Superior temporal gyrus (tissue), 1 donor: ENCODE data around the gene CDHR1.
A peak's percentile ranks its signal among the peaks of the same experiment; 100 is the strongest.

ENCODE experiments used
- DNase-seq: peaks from one replicate; pipeline ENCODE4 v3.0.0-alpha.2; 2016; ENCODE audit errors: extremely low spot score

The CDHR1 gene

DNA sequence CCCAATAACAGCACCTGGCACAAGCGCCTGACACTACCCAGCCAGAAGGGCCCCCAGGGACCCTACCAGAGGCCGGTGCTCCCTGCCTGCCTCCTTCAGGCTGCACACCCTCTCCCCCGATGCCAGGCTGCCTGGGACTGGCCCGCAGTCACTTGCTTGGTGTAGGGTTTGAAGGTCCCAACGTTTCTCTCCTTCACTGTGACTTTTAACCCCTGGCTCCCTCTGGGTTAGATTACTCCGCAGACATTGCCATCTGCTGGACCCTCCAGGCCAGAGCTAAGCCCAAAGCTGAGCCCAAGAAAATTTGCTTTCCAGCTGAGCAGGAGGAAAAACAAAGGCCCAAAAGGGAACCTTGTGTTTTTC is 6.9 kb downstream of the CDHR1 start:
- no peak for DNase-seq

DNA sequence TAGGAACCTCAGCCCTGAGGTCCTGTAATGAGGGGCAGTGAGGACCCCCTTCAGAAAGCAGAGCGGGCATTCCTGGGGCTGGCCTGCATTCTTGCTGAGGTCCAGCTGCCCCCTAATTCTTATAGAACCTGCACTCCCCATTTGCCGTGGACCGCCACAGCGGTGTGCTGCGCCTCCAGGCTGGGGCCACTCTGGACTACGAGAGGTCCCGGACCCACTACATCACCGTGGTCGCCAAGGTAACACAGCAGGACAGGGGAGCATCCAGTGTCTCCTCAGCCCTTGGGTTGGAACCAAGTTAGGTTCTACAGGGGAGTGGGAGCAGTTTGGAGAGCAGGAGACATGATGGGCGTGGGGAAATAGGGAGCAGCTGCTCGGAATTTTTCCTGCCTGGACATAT is 7.3 kb downstream of the CDHR1 start:
- no peak for DNase-seq

DNA sequence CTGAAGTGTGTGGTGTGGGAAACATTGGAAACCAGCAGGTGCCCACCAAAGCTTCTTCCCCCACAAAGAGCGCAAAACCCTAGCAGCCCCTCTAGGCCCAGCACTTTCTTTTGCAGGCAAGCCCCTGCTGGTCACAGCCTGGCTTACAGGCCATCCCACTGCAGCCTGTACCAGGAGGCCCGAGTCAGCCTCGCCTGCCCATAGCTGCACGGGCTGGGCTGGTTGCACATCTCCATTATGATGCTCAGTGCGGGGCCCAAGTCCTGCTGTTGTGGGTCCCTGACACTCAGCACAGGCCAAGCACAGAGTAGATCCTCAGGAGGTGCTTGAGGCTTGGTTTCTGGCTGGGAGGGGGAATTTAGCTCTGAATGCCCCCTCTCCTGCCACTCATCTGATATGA is 8.0 kb downstream of the CDHR1 start:
- no peak for DNase-seq

DNA sequence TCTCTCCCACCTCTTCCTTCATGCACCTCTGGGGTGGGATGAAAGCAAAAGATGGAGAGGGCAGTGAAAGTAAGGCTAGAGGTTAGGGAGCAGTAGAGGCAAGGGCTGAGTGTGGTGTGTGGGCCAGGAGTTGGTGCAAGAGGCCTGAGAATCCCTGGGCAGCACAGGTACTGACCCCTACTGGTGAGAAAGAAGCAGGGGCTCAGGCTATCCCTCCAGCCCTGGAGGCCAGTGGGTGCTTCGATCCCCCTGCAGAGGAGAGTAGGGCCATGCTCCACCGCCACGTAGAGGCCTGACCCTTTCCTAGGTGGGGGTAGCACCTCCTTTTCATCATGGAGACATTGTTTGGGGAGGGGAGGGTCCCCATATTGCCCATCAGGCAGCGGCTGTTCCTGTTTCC is 9.8 kb downstream of the CDHR1 start:
- DNase-seq, result no peak

DNA sequence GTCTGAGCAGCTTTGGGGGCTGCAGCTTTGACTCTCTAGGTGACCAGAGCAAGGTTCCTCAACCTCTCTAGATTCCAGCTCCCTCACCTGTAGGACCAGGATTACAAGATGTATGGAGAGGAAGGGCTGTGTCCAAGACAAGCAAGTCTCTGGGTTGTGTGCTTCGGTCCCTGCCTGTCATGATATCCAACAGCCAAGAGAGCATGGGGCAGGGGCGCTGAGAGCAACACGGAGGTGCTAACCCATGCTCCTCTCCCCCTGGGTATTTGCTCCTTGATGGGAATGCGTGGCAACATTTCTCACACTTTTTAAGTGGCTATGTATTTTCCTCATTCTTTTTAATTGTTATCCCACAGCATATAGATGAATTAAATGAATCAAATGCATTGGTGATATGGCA is 10.3 kb downstream of the CDHR1 start:
- no peak for DNase-seq

DNA sequence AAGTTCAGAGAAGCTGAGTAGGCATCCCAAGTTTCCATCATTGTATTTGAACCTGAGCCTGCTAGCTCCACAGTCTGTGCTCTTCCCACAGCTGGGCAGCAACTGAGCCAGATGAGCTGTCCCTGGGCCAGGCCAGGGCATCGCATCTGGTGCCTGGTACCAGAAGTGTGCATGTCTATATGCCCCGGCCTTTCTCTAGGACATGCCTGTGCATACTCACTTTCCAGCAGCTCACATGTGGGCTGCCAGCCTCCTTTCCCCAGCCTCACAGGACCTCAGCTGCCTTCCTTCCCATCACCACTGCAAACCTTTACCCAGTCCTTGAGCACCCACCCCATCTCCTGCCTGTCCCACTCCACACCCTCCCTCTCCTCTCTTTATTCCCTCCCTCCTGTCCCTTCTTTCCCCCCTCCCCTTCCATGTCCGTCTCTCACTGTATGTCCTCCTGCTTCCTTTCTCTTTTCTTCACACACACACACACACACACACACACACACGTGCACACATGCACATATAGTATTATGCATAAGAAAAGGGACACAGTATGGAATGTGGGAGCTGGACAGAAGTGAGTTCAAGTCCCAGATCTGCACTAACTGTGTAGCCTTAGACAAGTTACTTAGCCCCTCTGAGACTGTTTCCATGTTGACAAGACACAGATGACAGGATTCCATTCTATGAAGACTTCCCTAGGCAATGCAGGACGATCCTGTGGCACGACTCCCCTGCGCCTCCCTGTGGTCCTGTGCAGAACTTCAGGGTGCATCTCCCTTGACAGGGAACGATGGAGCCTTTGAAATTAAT is 10.9 kb downstream of the CDHR1 start:
- DNase-seq, result peak; percentile 87

DNA sequence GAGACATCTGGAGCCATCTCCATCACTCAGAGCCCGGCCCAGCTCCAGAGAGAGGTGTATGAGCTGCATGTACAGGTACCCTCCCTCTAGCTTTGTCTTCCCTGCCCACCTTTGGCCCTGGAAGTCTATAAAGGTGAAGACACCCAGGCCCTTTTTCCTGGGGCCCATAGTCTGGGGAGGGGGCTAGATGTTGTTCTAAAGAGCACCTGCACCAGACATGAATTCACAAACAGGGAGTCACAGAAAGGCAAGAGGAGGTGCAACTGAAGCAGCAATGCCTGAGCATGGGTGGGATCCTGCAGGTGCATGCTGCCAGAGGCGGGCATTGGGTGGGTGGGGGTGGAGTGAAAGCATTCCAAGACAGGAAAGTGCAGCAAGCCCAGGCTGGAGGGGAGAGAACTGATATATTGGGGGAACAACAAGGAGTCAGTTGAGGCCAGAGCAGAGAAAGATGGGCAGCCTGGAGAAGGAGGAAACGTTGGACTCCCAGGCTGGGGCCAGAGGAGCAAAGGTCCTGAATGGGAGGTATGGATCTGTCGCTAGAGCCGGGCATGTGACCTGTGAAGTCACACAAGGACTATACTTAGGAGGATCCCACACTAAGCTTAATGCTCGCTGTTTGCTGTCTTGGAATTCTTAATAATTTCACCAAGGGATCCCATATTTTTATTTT is 11.7 kb downstream of the CDHR1 start:
- DNase-seq, result no peak

DNA sequence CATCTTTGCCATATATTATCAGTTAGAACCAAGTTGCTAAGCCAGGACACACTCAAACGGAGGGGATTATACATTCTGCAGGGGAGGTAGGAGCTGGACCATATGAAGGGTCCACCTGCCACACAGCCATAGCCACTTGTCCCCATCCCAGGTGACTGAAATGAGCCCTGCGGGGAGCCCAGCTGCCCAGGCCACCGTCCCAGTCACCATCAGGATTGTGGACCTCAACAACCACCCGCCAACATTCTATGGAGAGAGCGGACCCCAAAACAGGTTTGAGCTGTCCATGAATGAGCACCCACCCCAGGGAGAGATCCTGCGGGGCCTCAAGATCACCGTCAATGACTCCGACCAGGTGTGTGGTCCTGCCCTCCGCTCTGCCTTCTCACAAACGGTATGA is 13.7 kb downstream of the CDHR1 start:
- DNase-seq, result no peak

DNA sequence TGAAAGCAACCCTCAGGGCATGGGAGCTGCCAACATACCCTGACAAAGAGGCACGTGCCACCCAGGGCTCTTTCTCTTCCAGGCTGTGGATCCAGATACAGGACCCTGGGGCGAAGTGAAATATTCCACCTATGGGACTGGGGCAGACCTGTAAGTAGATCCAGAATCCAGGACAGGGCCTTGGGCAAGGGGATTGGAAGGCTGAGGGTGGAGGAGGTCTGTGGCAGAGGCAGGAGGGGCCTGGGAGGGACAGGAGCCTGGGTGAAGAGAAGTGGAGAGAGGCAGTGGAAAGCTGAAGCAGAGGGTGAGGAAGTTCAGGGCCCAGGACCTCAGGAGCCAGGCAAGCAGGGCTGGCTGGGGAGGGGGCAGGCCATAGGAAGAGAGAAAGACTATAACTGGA is 17.2 kb downstream of the CDHR1 start:
- DNase-seq, result no peak

DNA sequence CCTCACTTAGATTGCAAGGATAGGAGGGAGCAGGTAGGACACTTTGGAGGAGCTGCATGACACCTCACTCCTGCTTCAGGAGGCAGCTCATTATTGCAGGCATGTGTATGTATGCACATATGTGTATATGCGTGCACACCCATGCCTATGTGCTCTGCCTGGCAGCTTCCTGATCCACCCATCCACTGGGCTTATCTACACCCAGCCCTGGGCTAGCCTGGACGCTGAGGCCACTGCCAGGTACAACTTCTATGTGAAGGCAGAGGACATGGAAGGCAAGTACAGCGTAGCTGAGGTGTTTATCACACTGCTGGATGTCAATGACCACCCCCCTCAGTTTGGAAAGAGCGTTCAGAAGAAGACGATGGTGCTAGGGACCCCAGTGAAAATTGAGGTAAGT is 17.7 kb downstream of the CDHR1 start:
- DNase-seq, result no peak

DNA sequence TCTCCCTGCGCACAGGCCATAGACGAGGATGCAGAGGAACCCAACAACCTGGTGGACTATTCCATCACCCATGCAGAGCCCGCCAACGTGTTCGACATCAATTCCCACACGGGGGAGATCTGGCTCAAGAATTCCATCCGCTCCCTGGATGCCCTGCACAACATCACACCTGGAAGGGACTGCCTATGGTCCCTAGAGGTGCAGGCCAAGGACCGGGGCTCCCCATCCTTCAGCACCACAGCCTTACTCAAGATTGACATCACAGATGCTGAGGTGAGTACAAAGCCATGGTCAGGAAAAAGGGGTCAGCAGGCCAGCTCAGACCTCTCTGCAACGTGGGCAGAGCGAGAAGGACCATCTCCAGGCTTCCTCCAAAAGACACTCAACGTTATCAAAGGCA is 18.7 kb downstream of the CDHR1 start:
- DNase-seq, result no peak

DNA sequence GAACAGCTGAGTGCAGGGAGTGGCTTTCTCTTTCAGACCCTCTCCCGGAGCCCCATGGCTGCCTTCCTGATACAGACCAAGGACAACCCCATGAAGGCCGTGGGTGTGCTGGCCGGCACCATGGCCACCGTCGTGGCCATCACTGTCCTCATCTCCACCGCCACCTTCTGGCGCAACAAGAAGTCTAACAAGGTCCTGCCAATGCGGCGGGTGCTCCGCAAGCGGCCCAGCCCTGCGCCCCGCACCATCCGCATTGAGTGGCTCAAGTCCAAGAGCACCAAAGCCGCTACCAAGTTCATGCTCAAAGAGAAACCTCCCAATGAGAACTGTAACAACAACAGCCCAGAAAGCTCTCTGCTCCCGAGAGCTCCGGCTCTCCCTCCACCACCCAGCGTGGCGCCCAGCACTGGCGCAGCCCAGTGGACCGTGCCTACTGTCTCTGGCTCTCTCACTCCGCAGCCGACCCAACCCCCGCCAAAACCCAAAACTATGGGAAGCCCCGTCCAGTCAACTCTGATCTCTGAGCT is 19.8 kb downstream of the CDHR1 start:
- DNase-seq, result no peak

DNA sequence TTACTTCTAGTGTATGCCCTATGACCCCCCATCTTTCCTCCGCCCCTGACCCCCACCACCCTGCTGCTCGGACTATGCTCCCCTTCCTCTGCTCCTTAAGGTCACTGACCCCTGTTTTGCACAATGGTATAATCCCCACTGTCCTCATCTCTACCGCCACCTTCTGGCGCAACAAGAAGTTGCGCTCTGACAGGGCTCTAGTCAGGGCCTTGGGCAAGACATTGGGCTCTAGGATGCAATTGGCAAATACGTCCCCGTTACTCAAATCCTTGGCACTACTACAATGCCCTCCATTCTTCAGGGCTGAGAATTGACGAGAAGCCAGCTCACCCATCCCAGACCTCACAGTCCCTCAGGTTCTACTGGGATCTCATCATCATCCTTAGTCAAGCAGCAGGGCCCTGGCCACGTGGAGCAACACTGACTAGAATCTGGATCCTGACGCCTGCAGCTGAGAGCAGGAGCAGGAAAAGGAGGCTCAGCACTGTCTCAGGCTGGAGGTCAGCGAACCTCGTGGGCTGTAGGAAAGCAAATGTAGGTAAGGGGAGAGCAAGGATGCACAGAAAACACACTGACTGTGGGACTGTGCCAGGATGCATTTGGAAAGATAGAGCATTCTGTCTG is 20.4 kb downstream of the CDHR1 start:
- DNase-seq, result no peak

DNA sequence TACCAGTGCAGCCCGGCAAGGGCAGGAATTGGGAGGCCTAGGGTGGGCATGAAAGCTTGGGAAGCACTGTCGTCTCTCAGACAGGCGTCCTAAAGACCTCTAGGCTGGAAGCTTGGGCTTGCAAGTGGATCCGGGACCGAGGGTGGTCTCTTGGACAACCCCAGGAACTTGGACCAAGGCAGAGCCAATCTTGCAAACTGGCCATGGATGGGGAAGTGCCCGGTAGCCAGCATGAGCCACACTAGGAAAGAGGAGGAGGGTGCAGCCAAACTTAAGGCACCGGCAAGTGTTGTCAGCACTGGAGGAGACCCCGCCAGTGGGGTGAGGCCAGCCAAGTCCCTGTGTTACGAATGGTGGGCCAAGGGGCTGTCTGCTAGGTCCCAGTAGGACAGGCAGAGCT is 22.5 kb downstream of the CDHR1 start:
- DNase-seq, result no peak

DNA sequence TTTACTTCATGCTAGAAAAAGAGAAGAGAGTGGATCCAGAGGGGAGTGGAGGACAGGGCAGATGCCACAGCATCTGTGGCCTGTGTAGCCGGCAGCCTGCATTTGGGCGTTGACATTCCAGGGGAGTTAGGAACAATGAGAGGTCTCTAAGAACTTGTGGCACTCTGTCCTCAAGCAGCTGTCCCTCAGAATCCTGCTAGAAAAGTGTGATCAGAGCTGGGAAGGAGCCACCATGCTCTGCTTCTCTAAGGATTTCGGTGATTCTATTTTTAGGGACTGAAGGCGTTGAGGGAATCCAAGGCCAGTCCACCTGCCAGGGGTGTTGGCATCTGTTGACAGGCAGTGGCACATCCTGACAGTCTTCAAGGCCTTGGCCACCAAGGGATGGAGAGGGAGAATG is 23.4 kb downstream of the CDHR1 start:
- no peak for DNase-seq

DNA sequence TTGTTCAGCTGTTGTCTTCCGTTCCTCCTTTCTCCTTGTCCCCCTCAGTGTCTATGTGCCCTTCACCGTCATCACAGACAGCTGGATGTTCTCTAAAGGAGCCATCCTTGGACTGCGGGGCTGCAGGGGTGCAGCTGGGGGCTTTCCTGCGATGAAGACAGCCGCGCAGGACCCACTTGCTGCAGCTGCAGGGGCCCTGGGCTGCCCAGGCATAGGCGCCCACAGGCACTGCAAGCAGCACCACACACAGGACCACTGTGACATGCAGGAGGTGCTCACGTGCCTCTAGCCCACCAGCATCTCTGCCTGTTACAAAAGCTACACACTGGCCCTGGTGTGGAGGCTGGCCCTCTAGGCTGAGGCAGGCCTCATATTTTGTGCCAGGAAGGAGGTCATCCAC is 27.6 kb downstream of the CDHR1 start:
- DNase-seq, result no peak

DNA sequence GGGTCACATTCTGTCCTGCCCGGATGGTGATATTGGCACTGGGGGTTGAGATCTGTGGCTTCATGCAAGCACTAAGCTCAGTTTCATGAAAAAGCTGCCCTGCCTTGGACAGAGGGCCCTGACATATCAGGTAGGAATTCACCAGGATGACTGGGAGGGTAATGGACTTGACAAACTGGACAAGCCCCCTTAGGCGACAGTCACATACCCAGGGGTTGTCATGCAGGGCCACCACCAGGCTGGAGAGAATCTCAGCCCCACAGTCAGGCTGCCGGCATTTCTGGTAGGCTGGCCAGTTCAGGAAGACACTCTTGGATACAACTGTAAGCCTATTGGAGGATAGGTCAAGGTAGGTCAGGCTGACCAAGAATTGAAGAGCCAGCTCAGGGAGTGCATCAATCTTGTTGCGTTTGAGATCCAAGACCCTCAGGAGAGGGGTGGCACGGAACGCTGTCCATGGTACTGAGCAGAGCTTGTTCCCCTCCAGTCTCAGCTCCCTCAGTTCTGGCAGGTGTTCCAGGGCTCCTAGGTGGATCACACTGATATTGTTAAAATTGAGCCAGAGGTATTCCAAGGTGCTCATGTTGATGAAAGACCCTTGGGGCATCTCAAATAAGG is 30.2 kb downstream of the CDHR1 start:
- DNase-seq, result no peak

DNA sequence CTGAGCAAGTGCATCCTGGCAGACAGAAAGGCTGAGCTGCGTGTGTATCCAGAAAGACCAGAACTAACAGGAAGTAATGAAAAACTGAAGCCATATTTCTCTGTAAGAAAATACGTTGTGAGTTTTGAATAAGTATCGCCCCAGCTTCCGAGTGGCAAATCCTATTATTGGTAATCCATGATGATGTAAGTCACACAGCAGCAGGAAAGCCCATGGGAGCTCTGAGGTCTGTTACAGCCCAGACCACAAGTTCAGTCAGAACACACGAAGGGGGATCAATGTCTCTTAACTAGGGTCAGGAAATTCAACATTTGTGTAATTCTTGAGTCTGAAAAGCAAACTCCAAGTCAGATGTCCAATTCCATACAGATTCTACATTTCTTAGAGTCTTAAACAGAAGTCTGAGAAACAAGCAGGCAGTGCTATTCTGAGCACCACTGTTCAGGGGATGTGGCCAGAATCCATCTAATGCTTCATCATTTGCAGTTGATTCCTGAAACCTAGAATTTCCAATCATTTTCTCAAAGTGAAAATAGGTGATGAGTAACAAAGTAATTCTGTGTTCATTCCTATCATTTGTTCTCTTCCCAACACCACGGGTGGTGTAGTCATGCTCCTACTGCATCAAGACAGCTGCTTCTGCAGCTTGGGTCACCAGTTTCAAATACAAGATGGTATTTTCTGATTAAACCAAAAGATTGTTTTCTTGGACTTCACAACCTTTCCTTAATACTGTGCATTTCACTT is 31.3 kb downstream of the CDHR1 start, which contains the start of gene LRIT2:
Gene LRIT2, minus strand, starts transcription at position 118 of the 747 bp plus-strand sequence. Its CDS starts 24 bp downstream, at position 94.
- DNase-seq, result no peak

DNA sequence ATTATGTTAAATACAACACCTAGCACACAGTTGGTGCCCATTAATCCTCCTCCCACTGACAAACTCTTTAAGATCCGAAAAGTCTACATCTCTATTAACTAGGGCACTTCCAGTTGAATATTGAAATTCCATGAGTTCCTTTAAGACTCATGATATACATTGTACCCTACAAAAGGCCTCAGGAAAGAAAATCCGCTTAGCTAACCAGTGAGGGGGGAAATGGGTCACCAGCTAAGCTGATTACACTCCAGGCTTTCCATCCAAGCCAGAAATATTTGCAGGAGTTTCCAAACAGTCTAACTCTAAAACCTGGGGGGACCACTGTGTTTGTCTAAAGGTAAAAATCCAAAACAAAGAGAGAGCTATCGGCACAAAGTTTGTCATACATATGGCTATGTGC is 32.3 kb downstream of the CDHR1 start:
- DNase-seq, result no peak

DNA sequence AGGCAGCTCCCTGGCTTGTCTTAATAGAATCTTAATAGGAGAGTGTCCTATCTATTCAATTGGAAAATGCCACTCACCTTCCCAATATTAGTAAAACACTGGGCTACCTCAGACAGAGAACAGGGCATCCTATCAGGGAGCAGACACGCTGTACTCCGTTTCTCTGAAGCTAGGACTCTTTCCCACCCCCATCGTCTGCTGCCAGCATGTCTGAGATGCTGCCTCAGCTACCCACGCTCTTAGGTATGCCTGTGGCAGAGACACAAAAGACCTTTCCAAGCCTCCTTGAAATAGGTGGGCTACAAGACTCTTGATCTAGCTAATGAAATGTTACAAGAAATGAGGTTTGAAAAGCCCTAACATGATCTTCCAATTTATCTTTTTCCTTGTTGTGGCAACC is 33.5 kb downstream of the CDHR1 start:
- no peak for DNase-seq

DNA sequence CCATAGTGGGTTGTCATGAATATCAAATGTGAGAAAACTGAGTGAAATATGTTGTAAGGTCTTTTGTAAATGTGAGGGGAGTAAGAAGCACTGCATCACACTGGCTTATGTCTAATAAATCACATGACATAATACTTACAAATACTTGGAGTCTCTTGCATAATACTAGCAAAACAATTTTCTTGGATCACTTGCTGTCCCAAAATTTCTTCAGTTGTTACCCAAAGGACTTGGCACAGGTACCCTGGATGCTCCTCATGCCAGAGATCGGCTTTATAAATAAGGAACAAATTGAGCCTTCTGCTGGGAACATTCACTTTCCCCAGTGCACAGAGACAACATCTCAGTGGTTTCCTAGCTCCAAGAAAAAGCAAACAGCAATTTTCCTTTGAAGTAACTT is 36.0 kb downstream of the CDHR1 start:
- no peak for DNase-seq

DNA sequence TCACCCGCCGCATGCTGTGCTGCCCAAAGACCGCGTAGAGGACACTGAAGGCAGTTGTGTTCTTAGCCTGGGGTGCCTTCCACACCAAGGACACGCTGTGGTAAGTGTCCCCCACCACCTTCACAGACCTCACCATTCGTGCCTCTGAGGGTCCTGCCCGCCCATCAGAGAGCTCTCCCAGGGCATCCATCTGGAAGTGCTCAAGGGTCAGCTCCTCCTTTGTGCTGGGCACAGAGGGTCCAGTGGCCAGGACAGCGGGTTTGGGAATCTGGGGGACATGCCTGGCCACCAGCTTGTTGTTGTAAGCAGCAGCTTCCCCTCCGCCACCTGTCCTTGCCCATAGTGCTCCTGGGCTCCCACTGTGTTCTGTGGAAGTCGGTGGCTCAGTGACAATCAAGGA is 38.0 kb downstream of the CDHR1 start:
- no peak for DNase-seq
